GM10266 (cell line): ENCODE data around the gene PLPPR3.

Experiments used
- DNase-seq: peaks from one replicate; pipeline ENCODE4 v3.0.0; 2012; ENCODE audit errors: extremely low spot score
- CTCF ChIP-seq: IDR thresholded peaks from 2 replicates; pipeline ENCODE4 v1.5.1; 2012; ENCODE audit warnings: mild to moderate bottlenecking, low read depth; ENCODE audit not compliant: control insufficient read depth, insufficient read depth; ENCODE audit errors: missing control alignments

PLPPR3 gene

GRCh38 chr19:867301-867793, 45.6 kb upstream of the PLPPR3 start:
- TF ChIP-seq CTCF = no peak
- DNase-seq = no peak

GRCh38 chr19:866769-867300, 45.1 kb upstream of the PLPPR3 start:
- no peak for DNase-seq
- no peak for TF ChIP-seq CTCF

- TF ChIP-seq CTCF = no peak
- DNase-seq = no peak
Measured at GRCh38 chr19:863315-863620, 41.5 kb upstream of the PLPPR3 start.

GRCh38 chr19:862581-863314, 41.0 kb upstream of the PLPPR3 start:
- peak; percentile 89 for DNase-seq
- no peak for TF ChIP-seq CTCF

DNA sequence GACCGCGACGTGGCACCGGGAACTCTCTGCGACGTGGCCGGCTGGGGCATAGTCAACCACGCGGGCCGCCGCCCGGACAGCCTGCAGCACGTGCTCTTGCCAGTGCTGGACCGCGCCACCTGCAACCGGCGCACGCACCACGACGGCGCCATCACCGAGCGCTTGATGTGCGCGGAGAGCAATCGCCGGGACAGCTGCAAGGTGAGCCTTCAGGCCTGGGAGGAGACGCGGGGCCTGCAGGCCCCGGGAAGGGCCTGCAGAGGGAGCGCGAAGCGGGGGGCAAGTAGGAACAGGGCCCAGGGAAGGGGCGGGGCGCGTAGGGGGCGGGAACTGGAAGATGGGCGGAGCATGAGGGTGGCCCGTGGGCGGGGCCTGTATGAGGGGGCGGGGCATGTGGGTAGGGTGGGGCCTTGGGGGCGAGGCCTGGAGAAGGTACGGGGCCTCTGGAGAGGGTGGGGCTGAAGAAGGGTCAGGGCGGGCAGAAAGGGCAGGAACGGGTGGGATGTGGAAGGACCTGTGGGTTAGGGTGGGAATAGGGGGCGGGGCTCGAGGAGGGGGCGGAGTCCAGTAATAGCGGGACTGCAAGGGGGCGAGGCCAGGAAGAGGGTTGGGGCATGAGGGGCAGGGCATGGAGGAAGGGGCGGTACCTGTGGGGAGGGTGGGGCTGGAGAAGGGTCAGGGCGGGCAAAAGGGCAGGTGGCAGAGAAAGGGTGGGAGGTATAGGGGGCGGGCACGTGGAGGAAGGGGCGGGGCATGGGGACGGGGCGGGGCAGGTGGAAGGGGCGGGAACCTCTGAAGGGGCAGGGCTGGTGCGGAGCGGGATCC, 40.2 kb upstream of the PLPPR3 start:
- peak; percentile 95 for DNase-seq
- TF ChIP-seq CTCF = no peak

- no peak for DNase-seq
- no peak for TF ChIP-seq CTCF
Measured at GRCh38 chr19:861141-861755, 39.5 kb upstream of the PLPPR3 start.
